Tibial nerve (tissue), 4 donors: ENCODE data around the gene KRABD2.

Experiments
- DNase-seq, 2 donors: peaks; one replicate each; pipeline ENCODE4 v3.0.0-alpha.2; 2019; ENCODE audit warnings: low spot score in 2 of 2
- H3K27ac ChIP-seq, 4 donors: fragments of 200-600 bp; sonication (generic) in 3 of 4; one replicate each; pipeline ENCODE4 v1.5.1; 2017 to 2019; ENCODE audit warnings: mild to moderate bottlenecking in 1 of 4
- H3K27me3 ChIP-seq, 2 donors: fragments of 200-600 bp; sonication (generic) in 1 of 2; one replicate each; pipeline versions ENCODE4 v1.5.1 to v1.6.0; 2017 to 2019
- H3K36me3 ChIP-seq, 3 donors: fragments of 200-600 bp; sonication (generic); one replicate each; pipeline ENCODE4 v1.5.1; 2018 to 2019
- H3K4me1 ChIP-seq, 4 donors: fragments of 200-600 bp; sonication (generic) in 3 of 4; one replicate each; pipeline ENCODE4 v1.5.1; 2017 to 2019
- H3K4me3 ChIP-seq, 4 donors: fragments of 200-600 bp; sonication (generic) in 3 of 4; one replicate each; pipeline ENCODE4 v1.5.1; 2017 to 2019; ENCODE audit warnings: mild to moderate bottlenecking in 1 of 4, moderate library complexity in 1 of 4
- H3K9me3 ChIP-seq, 4 donors: fragments of 200-600 bp; sonication (generic) in 3 of 4; one replicate each; pipeline ENCODE4 v1.5.1; 2017 to 2019
- EP300 ChIP-seq, 2 donors: sonication (generic); formaldehyde crosslinking; IDR thresholded peaks; one replicate each; pipeline ENCODE4 v1.6.1; 2017; ENCODE audit warnings: antibody characterized with exemption in 2 of 2, mild to moderate bottlenecking in 1 of 2
- POLR2A ChIP-seq, 2 donors: fragments of 450-650 bp; IDR thresholded peaks; one replicate each; pipeline ENCODE4 v1.6.1; 2017; ENCODE audit warnings: antibody characterized with exemption in 2 of 2, mild to moderate bottlenecking in 2 of 2, moderate library complexity in 2 of 2
- WGBS, 2 donors: methylation state at CpG; one replicate each; pipeline ENCODE4 v1.1.5; 2018; 5-methylcytosine and 5-hydroxymethylcytosine counted together
- TF ChIP-seq, protein P1 (sequence below), 5 experiments: fragments of 200-600 bp in 3 of 5; fragments of 450-650 bp in 2 of 5; sonication (generic) in 3 of 5; IDR thresholded peaks; one replicate each; pipeline ENCODE4 v1.5.1; 2016 to 2019; ENCODE audit warnings: antibody characterized with exemption in 5 of 5, mild to moderate bottlenecking in 3 of 5, moderate library complexity in 2 of 5

Gene KRABD2

DNA sequence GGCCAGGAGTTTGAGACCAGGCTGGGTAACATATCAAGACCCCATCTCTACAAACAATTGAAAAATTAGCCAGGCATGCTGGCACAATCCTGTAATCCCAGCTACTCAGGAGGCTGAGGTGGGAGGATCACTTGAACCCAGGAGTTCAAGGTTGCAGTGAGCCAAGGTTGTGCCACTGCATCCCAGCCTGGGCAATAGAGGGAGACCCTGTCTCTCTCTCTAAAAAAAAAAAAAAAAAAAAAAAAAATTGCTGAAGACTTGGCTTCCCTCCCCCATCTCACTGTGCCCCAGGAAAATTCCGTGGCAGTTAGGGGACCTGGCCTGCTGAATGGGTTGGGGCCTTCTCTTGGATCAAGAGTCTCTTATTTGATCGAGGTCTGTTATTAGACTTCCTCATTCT, 37.0 kb downstream of the KRABD2 start, which contains the start of gene ODF4:
TSS of gene ODF4 (plus strand) at position 301 of the 400 bp plus-strand sequence. CDS start 212 bp downstream, outside the sequence.
- H3K4me1 ChIP-seq, result no peaks in the 10 kb centered on the region
- TF ChIP-seq POLR2A (IDR thresholded peaks at IDR 0.05) (no peak), EP300 (IDR thresholded peaks at IDR 0.05) (no peak)
- TF ChIP-seq, protein P1, sequence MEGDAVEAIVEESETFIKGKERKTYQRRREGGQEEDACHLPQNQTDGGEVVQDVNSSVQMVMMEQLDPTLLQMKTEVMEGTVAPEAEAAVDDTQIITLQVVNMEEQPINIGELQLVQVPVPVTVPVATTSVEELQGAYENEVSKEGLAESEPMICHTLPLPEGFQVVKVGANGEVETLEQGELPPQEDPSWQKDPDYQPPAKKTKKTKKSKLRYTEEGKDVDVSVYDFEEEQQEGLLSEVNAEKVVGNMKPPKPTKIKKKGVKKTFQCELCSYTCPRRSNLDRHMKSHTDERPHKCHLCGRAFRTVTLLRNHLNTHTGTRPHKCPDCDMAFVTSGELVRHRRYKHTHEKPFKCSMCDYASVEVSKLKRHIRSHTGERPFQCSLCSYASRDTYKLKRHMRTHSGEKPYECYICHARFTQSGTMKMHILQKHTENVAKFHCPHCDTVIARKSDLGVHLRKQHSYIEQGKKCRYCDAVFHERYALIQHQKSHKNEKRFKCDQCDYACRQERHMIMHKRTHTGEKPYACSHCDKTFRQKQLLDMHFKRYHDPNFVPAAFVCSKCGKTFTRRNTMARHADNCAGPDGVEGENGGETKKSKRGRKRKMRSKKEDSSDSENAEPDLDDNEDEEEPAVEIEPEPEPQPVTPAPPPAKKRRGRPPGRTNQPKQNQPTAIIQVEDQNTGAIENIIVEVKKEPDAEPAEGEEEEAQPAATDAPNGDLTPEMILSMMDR (IDR thresholded peaks at IDR 0.05), result no peak
- H3K27me3 ChIP-seq, result no peaks in the 10 kb centered on the region
- DNase-seq, result no peak
- no peaks in the 10 kb centered on the region for H3K9me3 ChIP-seq
- H3K36me3 ChIP-seq, result no peaks in the 10 kb centered on the region
- 65 to 78% methylated on average over 2 of the region's 2 CpGs for WGBS, 2 donors
- no peak within 1 kb of the TSS for H3K27ac ChIP-seq
- H3K4me3 ChIP-seq, result no peak within 1 kb of the TSS

DNA sequence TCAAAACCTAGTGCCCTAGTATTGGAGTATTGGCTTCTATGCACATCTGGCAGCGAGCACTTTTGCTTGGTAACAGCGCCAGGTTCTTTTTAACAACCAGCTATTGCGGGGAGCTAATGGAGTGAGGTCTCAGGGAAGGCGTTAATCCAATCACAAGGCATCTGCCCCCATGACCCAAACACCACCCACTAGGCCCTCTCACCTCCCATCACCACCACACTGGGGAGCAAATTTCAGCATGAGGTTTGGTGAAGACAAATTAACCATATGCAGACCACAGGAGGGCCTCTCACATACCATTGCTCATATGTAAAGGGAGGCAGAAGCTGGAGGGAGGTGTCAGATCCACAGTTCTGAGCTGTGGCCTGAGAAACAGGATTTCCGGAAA, 37.8 kb downstream of the KRABD2 start:
- H3K4me1 ChIP-seq, result no peaks in the 10 kb centered on the region
- WGBS, 2 donors, result 67 to 68% methylated on average over 5 of the region's 5 CpGs
- no peak overlapping the region for H3K4me3 ChIP-seq
- no peaks in the 10 kb centered on the region for H3K27me3 ChIP-seq
- H3K36me3 ChIP-seq, result no peaks in the 10 kb centered on the region
- no peaks in the 10 kb centered on the region for H3K9me3 ChIP-seq
- H3K27ac ChIP-seq, result no peak overlapping the region
- TF ChIP-seq EP300 (IDR thresholded peaks at IDR 0.05), result no peak
- no peak for TF ChIP-seq POLR2A (IDR thresholded peaks at IDR 0.05)
- no peak for DNase-seq

DNA sequence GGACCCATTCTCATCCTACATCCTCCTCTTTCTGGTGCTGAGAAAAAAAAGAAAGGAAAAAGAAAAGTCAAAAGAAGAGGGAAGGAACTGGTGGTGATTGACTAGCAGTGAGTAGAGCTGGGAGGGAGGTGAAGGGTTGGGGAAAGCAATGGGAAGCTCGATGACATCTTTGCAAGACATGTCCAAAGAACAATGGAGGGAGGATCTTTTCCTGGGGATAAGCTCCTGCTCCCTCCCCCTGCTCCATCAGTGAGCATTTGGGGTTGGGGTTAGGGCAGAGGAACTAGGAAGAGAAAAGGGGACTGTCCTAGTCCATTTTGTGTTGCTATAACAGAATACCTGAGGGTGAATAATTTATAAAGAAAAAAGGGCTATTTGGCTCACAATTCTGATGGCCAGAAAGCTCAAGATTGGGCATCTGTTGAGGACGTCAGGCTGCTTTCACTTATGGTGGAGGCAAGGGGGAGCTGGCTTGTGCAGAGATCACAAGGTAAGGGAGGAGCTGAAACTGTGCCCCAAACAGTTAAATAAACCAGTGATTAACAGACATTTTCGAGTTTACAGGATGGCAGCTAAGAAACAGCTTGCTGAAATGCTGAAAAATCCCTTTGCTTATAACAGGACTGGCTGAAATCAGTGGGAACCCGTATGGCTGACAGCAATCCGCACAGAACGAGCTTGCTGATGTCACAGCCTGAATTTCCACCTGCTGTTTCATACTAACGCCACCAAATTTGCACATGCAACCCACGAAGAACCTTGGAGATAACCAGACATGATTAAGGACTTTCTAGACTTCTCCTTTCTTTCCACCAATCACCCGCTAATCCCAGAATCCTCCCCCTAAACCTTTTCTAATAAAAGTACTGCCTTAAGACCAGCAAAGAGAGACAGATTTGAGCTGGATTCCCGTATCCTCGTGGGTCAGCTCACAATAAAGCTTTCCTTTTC, 38.4 kb downstream of the KRABD2 start:
- no peak for DNase-seq
- H3K4me3 ChIP-seq, result no peak overlapping the region
- WGBS, 2 donors, result 23 to 24% methylated on average over 11 of the region's 11 CpGs
- H3K36me3 ChIP-seq, result no peaks in the 10 kb centered on the region
- no peak overlapping the region for H3K27ac ChIP-seq
- H3K4me1 ChIP-seq, result no peaks in the 10 kb centered on the region
- TF ChIP-seq EP300 (IDR thresholded peaks at IDR 0.05), result no peak
- TF ChIP-seq, protein P1 (IDR thresholded peaks at IDR 0.05), result no peak
- H3K9me3 ChIP-seq, result no peaks in the 10 kb centered on the region
- no peaks in the 10 kb centered on the region for H3K27me3 ChIP-seq

DNA sequence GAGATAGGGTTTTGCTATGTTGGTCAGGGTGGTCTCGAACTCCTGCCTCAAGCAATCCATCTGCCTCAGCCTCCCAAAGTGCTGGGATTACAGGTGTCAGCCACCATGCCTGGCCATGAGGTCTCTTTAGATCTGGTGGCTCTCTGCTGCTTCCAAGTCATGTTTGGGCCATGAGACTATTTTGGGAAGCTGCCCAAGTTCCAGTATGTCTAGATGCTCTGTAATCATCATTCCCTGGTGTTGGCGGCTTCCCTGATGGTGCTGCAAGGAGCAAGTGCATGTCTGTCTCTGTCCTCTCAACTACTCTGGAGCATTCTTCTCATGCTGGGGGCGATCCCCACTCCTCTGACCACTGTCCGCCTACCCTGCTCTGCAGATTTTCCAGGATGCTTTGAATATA, 43.2 kb downstream of the KRABD2 start:
- no peaks in the 10 kb centered on the region for H3K9me3 ChIP-seq
- WGBS, 2 donors, result 89 to 95% methylated on average over 4 of the region's 4 CpGs
- H3K36me3 ChIP-seq, result no peaks in the 10 kb centered on the region
- no peaks in the 10 kb centered on the region for H3K4me1 ChIP-seq
- H3K27me3 ChIP-seq, result no peaks in the 10 kb centered on the region
- no peak overlapping the region for H3K27ac ChIP-seq
- DNase-seq, result no peak
- no peak overlapping the region for H3K4me3 ChIP-seq
- TF ChIP-seq, protein P1 (IDR thresholded peaks at IDR 0.05), result no peak
- TF ChIP-seq POLR2A (IDR thresholded peaks at IDR 0.05) (no peak), EP300 (IDR thresholded peaks at IDR 0.05) (no peak)

DNA sequence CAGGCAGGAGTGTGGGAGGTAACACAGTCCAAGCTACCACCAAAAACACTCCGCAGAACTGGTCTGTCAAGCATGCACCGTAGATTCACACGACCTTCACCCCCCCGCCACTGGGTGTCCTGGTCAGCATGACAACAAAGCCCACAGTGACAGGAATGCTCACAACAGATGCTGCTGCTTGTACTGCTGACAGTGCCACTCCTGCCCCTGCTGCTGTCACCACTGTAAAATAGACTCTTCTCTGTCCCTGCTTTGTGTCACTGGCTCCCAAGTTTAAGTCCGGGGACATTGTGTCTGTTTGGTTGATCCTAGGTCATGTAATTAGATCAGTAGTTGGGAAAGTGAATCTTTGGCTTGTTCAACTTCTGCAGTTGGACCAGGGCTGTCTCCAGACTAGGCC, 43.8 kb downstream of the KRABD2 start:
- no peak overlapping the region for H3K27ac ChIP-seq
- TF ChIP-seq EP300 (IDR thresholded peaks at IDR 0.05) (no peak), POLR2A (IDR thresholded peaks at IDR 0.05) (no peak)
- TF ChIP-seq, protein P1 (IDR thresholded peaks at IDR 0.05), result no peak
- 33 to 51% methylated on average over 5 of the region's 5 CpGs for WGBS, 2 donors

More for the DNA sequence above, 43.8 kb downstream of the KRABD2 start:
- Histone ChIP-seq H3K9me3 (no peaks in the 10 kb centered on the region), H3K27me3 (no peaks in the 10 kb centered on the region), H3K4me1 (no peaks in the 10 kb centered on the region), H3K4me3 (no peak overlapping the region), H3K36me3 (no peaks in the 10 kb centered on the region)
- DNase-seq, result no peak
